Caco-2 (cell line): Measurements from ENCODE around the gene ODAD3. TPM values are rescaled to one million over a fixed set of nuclear protein-coding genes. Genes with fewer than 3 reads are reported as not detected.
"Not testable (repeated sequence)": the region's sequence is repeated elsewhere in the genome, so short reads cannot be mapped to it uniquely, and the experiment has no call there.

ENCODE experiments used
- BruUV-seq: library from RNA; stranded (reverse); fragments of 400-500 nt; replicated peaks from 2 replicates; lab custom pipeline; 2021; lab: Mats Ljungman, UMichigan
- CTCF ChIA-PET: fragments of 300-600 bp; sonication (Branson Sonifier 250); formaldehyde crosslinking; loops from one replicate; lab custom pipeline; 2022; ENCODE audit warnings: antibody characterized with exemption; lab: Charles Lee
- POLR2A ChIA-PET: fragments of 300-600 bp; sonication (Branson Sonifier 250); formaldehyde crosslinking; loops from one replicate; lab custom pipeline; 2022; ENCODE audit warnings: antibody characterized with exemption; lab: Charles Lee
- DNase-seq, 2 experiments: peaks; one replicate each; pipeline versions ENCODE4 v3.0.0 to v3.0.0-alpha.2; 2020 to 2022
- H3K27me3 ChIP-seq: replicated peaks from 2 replicates; pipeline ENCODE4 v1.6.0; 2011; ENCODE audit warnings: low read length; ENCODE audit not compliant: control insufficient read depth, insufficient read depth
- H3K36me3 ChIP-seq: 2 replicates; pipeline ENCODE4 v1.5.1; 2011; ENCODE audit warnings: low read length; ENCODE audit not compliant: control insufficient read depth, insufficient read depth
- H3K4me1 ChIP-seq: fragments of 250-450 bp; sonication (Bioruptor Pico); 2 replicates; pipeline ENCODE4 v1.5.1; 2020; ENCODE audit warnings: mild to moderate bottlenecking
- H3K4me3 ChIP-seq: 2 replicates; pipeline ENCODE4 v1.5.1; 2011; ENCODE audit warnings: low read depth, mild to moderate bottlenecking, control low read depth, low read length
- H3K9me3 ChIP-seq: fragments of 250-450 bp; sonication (Bioruptor Pico); 2 replicates; pipeline ENCODE4 v1.5.1; 2020; ENCODE audit warnings: mild to moderate bottlenecking, moderate library complexity
- H3K27ac Mint-ChIP-seq: one replicate; pipeline ENCODE4 v1.8.0; 2022; ENCODE audit warnings: mixed read lengths; ENCODE audit not compliant: unreplicated experiment
- H3K27me3 Mint-ChIP-seq: one replicate; pipeline ENCODE4 v1.8.0; 2022; ENCODE audit warnings: mixed read lengths; ENCODE audit not compliant: insufficient read depth, unreplicated experiment
- H3K36me3 Mint-ChIP-seq: one replicate; pipeline ENCODE4 v1.8.0; 2022; ENCODE audit warnings: mild to moderate bottlenecking, mixed read lengths; ENCODE audit not compliant: insufficient read depth, unreplicated experiment
- H3K4me1 Mint-ChIP-seq: one replicate; pipeline ENCODE4 v1.8.0; 2022; ENCODE audit warnings: low read depth, mixed read lengths; ENCODE audit not compliant: unreplicated experiment
- H3K4me3 Mint-ChIP-seq: one replicate; pipeline ENCODE4 v1.8.0; 2022; ENCODE audit warnings: mild to moderate bottlenecking, moderate library complexity, mixed read lengths; ENCODE audit not compliant: unreplicated experiment
- H3K9me3 Mint-ChIP-seq: one replicate; pipeline ENCODE4 v1.8.0; 2022; ENCODE audit warnings: mixed read lengths; ENCODE audit not compliant: unreplicated experiment
- intact Hi-C: fragments of 100-400 bp; cut with micrococcal nuclease; formaldehyde crosslinking; loops from one replicate; pipeline ENCODE4 v1.10.0; 2022; ENCODE audit not compliant: unreplicated experiment
- total RNA-seq: library from RNA; stranded (reverse); gene quantifications from 2 replicates; pipeline ENCODE4 v1.2.3, GENCODE V29; 2022
- TF ChIP-seq, protein P1 (sequence below), 2 experiments: fragments of 200-600 bp in 1 of 2; IDR thresholded peaks; 1 replicate in 1 of 2; 2 replicates in 1 of 2; pipeline versions ENCODE4 v1.5.1 to v1.8.0; 2011 to 2022; ENCODE audit warnings: antibody characterized with exemption in 1 of 2, control low read depth in 1 of 2, inconsistent platforms in 1 of 2, low read depth in 1 of 2, low read length in 1 of 2, mild to moderate bottlenecking in 1 of 2, moderate library complexity in 1 of 2; ENCODE audit not compliant: insufficient read depth in 1 of 2, severe bottlenecking in 1 of 2, unreplicated experiment in 1 of 2

Gene ODAD3
- total RNA-seq, 1 experiment from 2014 or later, result not detected

GRCh38 chr19:11479090-11479897 is 44.4 kb upstream of the ODAD3 start:
- H3K27me3 ChIP-seq, result no peaks in the 10 kb centered on the region; the same call in 1 of the 2 replicates
- intact Hi-C loops, result no loop called here
- H3K4me3 Mint-ChIP-seq, result peak overlapping the region; percentile 61
- H3K9me3 Mint-ChIP-seq, result no peaks in the 10 kb centered on the region
- TF ChIP-seq, protein P1, sequence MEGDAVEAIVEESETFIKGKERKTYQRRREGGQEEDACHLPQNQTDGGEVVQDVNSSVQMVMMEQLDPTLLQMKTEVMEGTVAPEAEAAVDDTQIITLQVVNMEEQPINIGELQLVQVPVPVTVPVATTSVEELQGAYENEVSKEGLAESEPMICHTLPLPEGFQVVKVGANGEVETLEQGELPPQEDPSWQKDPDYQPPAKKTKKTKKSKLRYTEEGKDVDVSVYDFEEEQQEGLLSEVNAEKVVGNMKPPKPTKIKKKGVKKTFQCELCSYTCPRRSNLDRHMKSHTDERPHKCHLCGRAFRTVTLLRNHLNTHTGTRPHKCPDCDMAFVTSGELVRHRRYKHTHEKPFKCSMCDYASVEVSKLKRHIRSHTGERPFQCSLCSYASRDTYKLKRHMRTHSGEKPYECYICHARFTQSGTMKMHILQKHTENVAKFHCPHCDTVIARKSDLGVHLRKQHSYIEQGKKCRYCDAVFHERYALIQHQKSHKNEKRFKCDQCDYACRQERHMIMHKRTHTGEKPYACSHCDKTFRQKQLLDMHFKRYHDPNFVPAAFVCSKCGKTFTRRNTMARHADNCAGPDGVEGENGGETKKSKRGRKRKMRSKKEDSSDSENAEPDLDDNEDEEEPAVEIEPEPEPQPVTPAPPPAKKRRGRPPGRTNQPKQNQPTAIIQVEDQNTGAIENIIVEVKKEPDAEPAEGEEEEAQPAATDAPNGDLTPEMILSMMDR (IDR thresholded peaks at IDR 0.05; ENCODE audit: insufficient read depth in 1 of 2, low read depth in 1 of 2, low read length in 1 of 2, severe bottlenecking in 1 of 2, unreplicated experiment in 1 of 2), result no peak
- no peaks in the 10 kb centered on the region for H3K9me3 ChIP-seq
- H3K4me1 Mint-ChIP-seq, result no peaks in the 10 kb centered on the region
- H3K27ac Mint-ChIP-seq, result no peak overlapping the region
- POLR2A ChIA-PET, result no interaction called here
- CTCF ChIA-PET, result interaction anchor here (1.0 to 1.3 kb wide), 4 partner anchors 44 to 185 kb away, joined by 3 to 11 read pairs (median 4); partner anchors contain the start of genes PRKCSH and SWSAP1
- peak; percentile 87 to 93 for DNase-seq
- H3K4me1 ChIP-seq, result peaks cover 16% of the 10 kb centered on the region
- no TSS peak for BruUV-seq
- peak overlapping the region; percentile 27 for H3K4me3 ChIP-seq
- H3K27me3 Mint-ChIP-seq, result peaks cover 9% of the 10 kb centered on the region
- H3K36me3 ChIP-seq, result no peaks in the 10 kb centered on the region
- H3K36me3 Mint-ChIP-seq, result peaks cover 13% of the 10 kb centered on the region

DNA sequence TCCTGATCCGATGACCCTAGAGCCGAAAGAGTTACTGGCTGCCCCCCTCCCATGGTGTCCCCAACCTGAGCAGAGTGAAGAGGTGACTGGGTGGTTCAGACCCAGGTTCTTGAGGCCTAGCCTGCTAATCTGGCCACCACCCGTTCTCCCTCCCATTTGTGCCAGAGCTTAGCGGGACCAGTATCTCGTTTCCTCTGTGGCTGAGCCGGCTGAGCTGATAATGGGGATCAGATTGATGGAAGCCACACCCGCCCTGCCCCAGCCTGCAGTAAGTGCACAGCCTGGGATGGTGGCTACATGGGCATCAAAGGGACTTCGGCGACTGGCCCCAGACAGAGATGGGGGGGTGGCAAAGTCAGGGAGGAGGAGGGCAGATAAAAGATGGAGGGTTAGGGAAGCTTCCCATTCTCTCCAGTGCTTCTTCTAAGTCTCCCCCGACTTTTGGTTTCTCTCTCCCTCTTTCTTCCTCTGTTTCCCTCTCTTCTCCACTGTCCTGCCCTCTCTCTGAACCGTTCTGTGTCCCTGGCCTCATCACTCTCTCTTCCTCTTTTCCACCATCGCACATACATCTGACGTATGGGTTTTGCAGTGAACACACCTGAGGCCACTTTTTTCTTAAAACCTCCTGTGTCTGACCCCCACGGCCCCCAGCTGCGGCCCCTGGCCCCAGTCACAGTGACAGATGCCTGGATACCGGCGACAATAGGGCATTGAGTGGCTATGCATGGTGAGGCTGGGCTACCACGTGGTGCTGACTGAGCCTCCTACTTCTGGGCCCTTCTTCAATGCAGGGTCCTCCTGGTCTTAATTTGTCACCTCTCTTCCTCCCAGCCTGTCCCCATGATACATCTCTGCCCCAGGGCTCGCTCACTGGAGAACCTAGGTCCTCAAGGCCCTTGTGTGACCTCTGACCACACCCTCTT is 43.5 kb upstream of the ODAD3 start:
- Mint-ChIP-seq H3K36me3 (peaks cover 13% of the 10 kb centered on the region), H3K27ac (no peak overlapping the region), H3K4me1 (no peaks in the 10 kb centered on the region), H3K27me3 (peaks cover 9% of the 10 kb centered on the region), H3K9me3 (no peaks in the 10 kb centered on the region), H3K4me3 (peak overlapping the region; percentile 61)
- H3K4me1 ChIP-seq, result peaks cover 16% of the 10 kb centered on the region
- ChIA-PET POLR2A (interaction anchor here (0.6 kb wide), 1 partner anchor 19 kb away, joined by 4 read pairs; no protein-coding TSS in a partner anchor), CTCF (interaction anchor here (1.4 kb wide), 1 partner anchor 97 kb away, joined by 5 read pairs; no protein-coding TSS in a partner anchor)
- DNase-seq, result no peak
- H3K36me3 ChIP-seq, result no peaks in the 10 kb centered on the region
- no peaks in the 10 kb centered on the region; the same call in 1 of the 2 replicates for H3K27me3 ChIP-seq
- no TSS peak for BruUV-seq
- H3K4me3 ChIP-seq, result no peak overlapping the region
- no peaks in the 10 kb centered on the region for H3K9me3 ChIP-seq
- intact Hi-C loops, result no loop called here
- TF ChIP-seq, protein P1 (IDR thresholded peaks at IDR 0.05; ENCODE audit: insufficient read depth in 1 of 2, low read depth in 1 of 2, low read length in 1 of 2, severe bottlenecking in 1 of 2, unreplicated experiment in 1 of 2), result no peak

- Mint-ChIP-seq H3K4me1 (no peaks in the 10 kb centered on the region), H3K9me3 (no peaks in the 10 kb centered on the region), H3K4me3 (no peak overlapping the region), H3K36me3 (no peaks in the 10 kb centered on the region), H3K27me3 (peaks cover 5% of the 10 kb centered on the region), H3K27ac (no peak overlapping the region)
- TF ChIP-seq, protein P1 (IDR thresholded peaks at IDR 0.05; ENCODE audit: insufficient read depth in 1 of 2, low read depth in 1 of 2, low read length in 1 of 2, severe bottlenecking in 1 of 2, unreplicated experiment in 1 of 2), result no peak
- no peak overlapping the region for H3K4me3 ChIP-seq
- intact Hi-C loops, result no loop called here
- POLR2A ChIA-PET, result no interaction called here
- H3K27me3 ChIP-seq, result no peaks in the 10 kb centered on the region
- BruUV-seq, result no TSS peak
- no peak for DNase-seq
- CTCF ChIA-PET, result no interaction called here
- no peaks in the 10 kb centered on the region for H3K36me3 ChIP-seq
- H3K4me1 ChIP-seq, result peaks cover 7% of the 10 kb centered on the region; the same call in 1 of the 2 replicates
- no peaks in the 10 kb centered on the region for H3K9me3 ChIP-seq
Observed at GRCh38 chr19:11475861-11476260, 40.9 kb upstream of the ODAD3 start.

- H3K36me3 ChIP-seq, POLR2A ChIA-PET, H3K27ac Mint-ChIP-seq, H3K36me3 Mint-ChIP-seq, H3K4me1 ChIP-seq, H3K9me3 Mint-ChIP-seq, H3K9me3 ChIP-seq, H3K27me3 Mint-ChIP-seq, CTCF ChIA-PET, H3K4me3 Mint-ChIP-seq, H3K4me3 ChIP-seq, BruUV-seq, intact Hi-C loops, H3K27me3 ChIP-seq, DNase-seq, H3K4me1 Mint-ChIP-seq: not testable (repeated sequence)
Observed at GRCh38 chr19:11475343-11475742, 40.4 kb upstream of the ODAD3 start.
